Activated effector memory CD4-positive, alpha-beta T cell treated with Interleukin-2 at 50 U/mL for 16 hours (primary cell): ENCODE results near the gene LEFTY1.
"Not testable (repeated sequence)": the region's sequence is repeated elsewhere in the genome, so short reads cannot be mapped to it uniquely, and the experiment has no call there.

Source experiments
- DNase-seq: peaks from one replicate; pipeline ENCODE4 v3.0.0-alpha.2; 2020

Gene LEFTY1

GRCh38 chr1:225847610-225848009, 41.3 kb downstream of the LEFTY1 start:
- DNase-seq = no peak

- no peak for DNase-seq
Observed at GRCh38 chr1:225846331-225847310, 42.3 kb downstream of the LEFTY1 start.

GRCh38 chr1:225845571-225846259, 43.2 kb downstream of the LEFTY1 start:
- no peak for DNase-seq

GRCh38 chr1:225845097-225845496, 43.8 kb downstream of the LEFTY1 start:
- no peak for DNase-seq

GRCh38 chr1:225844236-225845061, 44.5 kb downstream of the LEFTY1 start:
- DNase-seq = no peak

- no peak for DNase-seq
Observed at GRCh38 chr1:225843426-225843795, 45.5 kb downstream of the LEFTY1 start.

GRCh38 chr1:225842788-225843425, 46.0 kb downstream of the LEFTY1 start:
- no peak for DNase-seq

- peak; percentile 14 for DNase-seq
Observed at GRCh38 chr1:225842074-225842473, 46.9 kb downstream of the LEFTY1 start.

GRCh38 chr1:225840713-225841112, 48.2 kb downstream of the LEFTY1 start:
- DNase-seq = no peak

GRCh38 chr1:225840223-225840610, 48.7 kb downstream of the LEFTY1 start:
- DNase-seq = no peak

- no peak for DNase-seq
Observed at GRCh38 chr1:225838793-225839192, 50.2 kb downstream of the LEFTY1 start.

GRCh38 chr1:225836296-225836695, 52.6 kb downstream of the LEFTY1 start:
- not testable (repeated sequence) for DNase-seq
